H1 (cell line): Measurements from ENCODE around the gene TEX14. TPM values are rescaled to one million over a fixed set of nuclear protein-coding genes. Genes with fewer than 3 reads are reported as not detected.

Experiments
- CTCF ChIA-PET: fragments of 300-600 bp; sonication (Branson Sonifier 250); formaldehyde crosslinking; loops from one replicate; lab custom pipeline; 2021; ENCODE audit not compliant: partially characterized antibody; lab: Charles Lee
- POLR2A ChIA-PET: fragments of 300-600 bp; sonication (Branson Sonifier 250); formaldehyde crosslinking; loops from one replicate; lab custom pipeline; 2021; ENCODE audit warnings: inconsistent platforms; ENCODE audit not compliant: partially characterized antibody; lab: Charles Lee
- DNase-seq, 2 experiments: peaks; one replicate each; pipeline versions ENCODE4 v3.0.0 to v3.0.0-alpha.2; 2010 to 2022; ENCODE audit warnings: low spot score in 2 of 2, low read depth in 1 of 2, mixed read lengths in 1 of 2
- FAIRE-seq: peaks from 2 replicates; lab custom pipeline; 2011; peaks lifted over from hg19 to GRCh38; lab: Jason Lieb, UNC
- H2AFZ ChIP-seq: 2 replicates; pipeline ENCODE4 v1.8.1; 2012; ENCODE audit warnings: low read length, inconsistent platforms
- H2AK5ac ChIP-seq: 2 replicates; pipeline ENCODE4 v1.6.1; 2013; ENCODE audit warnings: low read depth, low read length
- H2BK120ac ChIP-seq: replicated peaks from 2 replicates; pipeline ENCODE3; 2013; ENCODE audit warnings: low read depth, low read length, inconsistent platforms
- H2BK12ac ChIP-seq: 2 replicates; pipeline ENCODE4 v1.6.1; 2013; ENCODE audit warnings: low read depth, low read length
- H2BK15ac ChIP-seq: 2 replicates; pipeline ENCODE4 v1.6.1; 2013; ENCODE audit warnings: low read length
- H2BK20ac ChIP-seq: 2 replicates; pipeline ENCODE4 v1.6.1; 2013; ENCODE audit warnings: low read length
- H2BK5ac ChIP-seq: 2 replicates; pipeline ENCODE4 v1.6.1; 2013; ENCODE audit warnings: low read depth, low read length
- H3K14ac ChIP-seq: 2 replicates; pipeline ENCODE4 v1.6.1; 2013; ENCODE audit warnings: inconsistent platforms; ENCODE audit not compliant: insufficient read length
- H3K18ac ChIP-seq: 2 replicates; pipeline ENCODE4 v1.6.1; 2013; ENCODE audit warnings: low read length; ENCODE audit errors: extremely low read depth
- H3K23ac ChIP-seq: 2 replicates; pipeline ENCODE4 v1.6.1; 2013; ENCODE audit warnings: inconsistent platforms; ENCODE audit not compliant: insufficient read length
- H3K23me2 ChIP-seq: 2 replicates; pipeline ENCODE4 v1.6.1; 2013; ENCODE audit warnings: low read depth, low read length
- H3K27ac ChIP-seq: 2 replicates; pipeline ENCODE4 v1.6.1; 2011; ENCODE audit warnings: low read depth, low read length, inconsistent platforms
- H3K27me3 ChIP-seq, 4 experiments: replicated peaks in 1 of 4; 1 replicate in 1 of 4; 2 replicates in 3 of 4; pipeline versions ENCODE4 v1.6.1 to v1.8.1; 2011 to 2013; ENCODE audit warnings: low read length in 3 of 4, mild to moderate bottlenecking in 3 of 4, inconsistent platforms in 2 of 4, mixed read lengths in 2 of 4, moderate library complexity in 1 of 4; ENCODE audit not compliant: control insufficient read depth in 3 of 4, insufficient read depth in 3 of 4; ENCODE audit errors: extremely low read depth in 1 of 4
- H3K36me3 ChIP-seq, 4 experiments: 2 replicates each; pipeline versions ENCODE4 v1.6.1 to v1.8.1; 2011 to 2013; ENCODE audit warnings: mild to moderate bottlenecking in 4 of 4, low read length in 3 of 4, moderate library complexity in 2 of 4, control low read depth in 1 of 4, inconsistent platforms in 1 of 4; ENCODE audit not compliant: insufficient read depth in 4 of 4, control insufficient read depth in 2 of 4
- H3K4ac ChIP-seq: replicated peaks from 2 replicates; pipeline ENCODE3; 2013; ENCODE audit warnings: low read length, low read depth, mixed read lengths, inconsistent platforms; ENCODE audit not compliant: insufficient read length
- H3K4me1 ChIP-seq, 4 experiments: replicated peaks in 1 of 4; 1 replicate in 1 of 4; 2 replicates in 3 of 4; pipeline versions ENCODE4 v1.6.1 to v1.8.1; 2011 to 2013; ENCODE audit warnings: low read length in 3 of 4, inconsistent platforms in 2 of 4, mixed read lengths in 1 of 4; ENCODE audit not compliant: insufficient read depth in 4 of 4, control insufficient read depth in 3 of 4
- H3K4me2 ChIP-seq, 2 experiments: 2 replicates each; pipeline versions ENCODE4 v1.6.1 to v1.8.1; 2011 to 2013; ENCODE audit warnings: low read depth in 2 of 2, low read length in 2 of 2, control low read depth in 1 of 2, inconsistent platforms in 1 of 2, mild to moderate bottlenecking in 1 of 2; ENCODE audit not compliant: insufficient read depth in 1 of 2
- H3K4me3 ChIP-seq, 4 experiments: fragments of 200-600, 300-600 bp in 1 of 4; sonication (generic), shearing (Covaris generic), sonication (Bioruptor Twin) in 1 of 4; 2 replicates each; pipeline versions ENCODE4 v1.5.1 to v1.8.1; 2011 to 2016; ENCODE audit warnings: low read length in 4 of 4, low read depth in 3 of 4, control low read depth in 2 of 4, inconsistent platforms in 2 of 4, mild to moderate bottlenecking in 2 of 4, mixed read lengths in 1 of 4, moderate library complexity in 1 of 4; ENCODE audit not compliant: insufficient read depth in 2 of 4; ENCODE audit errors: extremely low read depth in 1 of 4
- H3K56ac ChIP-seq: replicated peaks from 2 replicates; pipeline ENCODE3; 2013; ENCODE audit warnings: low read depth, mild to moderate bottlenecking, mixed read lengths, low read length, inconsistent platforms; ENCODE audit not compliant: insufficient read length
- H3K79me1 ChIP-seq: 2 replicates; pipeline ENCODE4 v1.6.1; 2013; ENCODE audit warnings: low read depth, low read length, control low read depth
- H3K79me2 ChIP-seq, 2 experiments: 2 replicates each; pipeline versions ENCODE4 v1.6.1 to v1.8.1; 2012 to 2013; ENCODE audit warnings: low read length in 2 of 2, mild to moderate bottlenecking in 2 of 2, inconsistent platforms in 1 of 2; ENCODE audit not compliant: insufficient read depth in 2 of 2, control insufficient read depth in 1 of 2
- H3K9ac ChIP-seq, 4 experiments: replicated peaks in 1 of 4; 1 replicate in 1 of 4; 2 replicates in 3 of 4; pipeline versions ENCODE4 v1.6.1 to v1.8.1; 2011 to 2013; ENCODE audit warnings: low read depth in 3 of 4, low read length in 3 of 4, control low read depth in 2 of 4, mild to moderate bottlenecking in 2 of 4, moderate library complexity in 2 of 4, inconsistent platforms in 1 of 4; ENCODE audit errors: extremely low read depth in 1 of 4
- H3K9me3 ChIP-seq, 2 experiments: 2 replicates each; pipeline versions ENCODE4 v1.6.1 to v1.8.1; 2012 to 2013; ENCODE audit warnings: mild to moderate bottlenecking in 2 of 2, moderate library complexity in 2 of 2, control low read depth in 1 of 2, inconsistent platforms in 1 of 2, low read depth in 1 of 2, low read length in 1 of 2, mixed read lengths in 1 of 2; ENCODE audit not compliant: insufficient read depth in 2 of 2
- H4K20me1 ChIP-seq, 2 experiments: replicated peaks in 1 of 2; 2 replicates each; pipeline versions ENCODE3 to v1.8.1; 2011 to 2013; ENCODE audit warnings: inconsistent platforms in 2 of 2, low read length in 2 of 2, mild to moderate bottlenecking in 1 of 2; ENCODE audit not compliant: insufficient read depth in 2 of 2, control insufficient read depth in 1 of 2
- H4K5ac ChIP-seq: 2 replicates; pipeline ENCODE4 v1.6.1; 2013; ENCODE audit warnings: low read length, low read depth, mixed read lengths, inconsistent platforms; ENCODE audit not compliant: insufficient read length
- H4K8ac ChIP-seq: 2 replicates; pipeline ENCODE4 v1.8.0; 2013; ENCODE audit warnings: mild to moderate bottlenecking, moderate library complexity, low read length, inconsistent platforms; ENCODE audit not compliant: insufficient read depth; ENCODE audit errors: extremely low read depth
- H4K91ac ChIP-seq: replicated peaks from 2 replicates; pipeline ENCODE3; 2013; ENCODE audit warnings: low read length, mixed read lengths, inconsistent platforms; ENCODE audit not compliant: insufficient read length
- GABPA ChIP-seq: IDR thresholded peaks from 2 replicates; pipeline ENCODE4 v1.6.1; 2011; ENCODE audit warnings: mild to moderate bottlenecking, low read length, moderate library complexity, borderline replicate concordance; ENCODE audit not compliant: insufficient read depth
- MAFK ChIP-seq: IDR thresholded peaks from 2 replicates; pipeline ENCODE4 v1.6.1; 2012; ENCODE audit warnings: low read depth, mild to moderate bottlenecking, improper control_type of control experiment, low read length
- POLR2A ChIP-seq, 2 experiments: IDR thresholded peaks; 1 replicate in 1 of 2; 2 replicates in 1 of 2; pipeline ENCODE4 v1.6.1; 2011; ENCODE audit warnings: low read depth in 2 of 2, low read length in 2 of 2, mild to moderate bottlenecking in 2 of 2; ENCODE audit errors: control extremely low read depth in 1 of 2
- RAD21 ChIP-seq, 2 experiments: IDR thresholded peaks in 1 of 2; conservative IDR thresholded peaks in 1 of 2; 2 replicates each; pipeline ENCODE4 v1.6.1; 2011; ENCODE audit warnings: low read depth in 2 of 2, low read length in 2 of 2, improper control_type of control experiment in 1 of 2, inconsistent platforms in 1 of 2, mild to moderate bottlenecking in 1 of 2, moderate library complexity in 1 of 2
- WGBS, 2 experiments: shearing (Covaris generic) in 1 of 2; methylation state at CpG; one replicate each; pipeline versions ENCODE4 v1.1.6 to v1.1.7; 2013 to 2015; ENCODE audit warnings: low lambda C conversion rate in 2 of 2, mixed read lengths in 2 of 2, inconsistent platforms in 1 of 2, low coverage in 1 of 2, missing lambda C conversion rate in 1 of 2; ENCODE audit not compliant: insufficient replicate concordance in 2 of 2, insufficient coverage in 1 of 2, insufficient read length in 1 of 2; ENCODE audit errors: extremely low coverage in 1 of 2, missing lambda C conversion rate in 1 of 2; 5-methylcytosine and 5-hydroxymethylcytosine counted together
- polyA plus RNA-seq, 7 experiments: library from polyadenylated mRNA; depleted of rRNA in 3 of 7; stranded (reverse) in 5 of 7; unstranded in 2 of 7; fragments of >200 nt in 5 of 7; fragments of 200-250 nt in 2 of 7; gene quantifications; 1 replicate in 5 of 7; 2 replicates in 1 of 7; 4 replicates in 1 of 7; pipeline versions ENCODE4 v1.2.1 to v1.2.3, GENCODE V29; 2011 to 2013; ENCODE audit warnings: missing spikeins in 2 of 7, mixed read lengths in 2 of 7
- total RNA-seq: library from RNA; stranded (reverse); fragmentation: NEBNext Ultra II Directional; extraction: Animal tissue kit (Norgen Biotek cat#: 25700); gene quantifications from 2 replicates; pipeline ENCODE4 v1.2.1, GENCODE V29; 2021
- TF ChIP-seq, protein P1 (sequence below): IDR thresholded peaks from 2 replicates; pipeline ENCODE4 v1.6.1; 2011; ENCODE audit warnings: low read length, improper control_type of control experiment

The TEX14 gene
- total and polyA plus RNA-seq, 2 of the 8 experiments (the other 6 are each of a cell fraction or from before 2014, with no cell fraction given) = 0.83 to 2.5 TPM

DNA sequence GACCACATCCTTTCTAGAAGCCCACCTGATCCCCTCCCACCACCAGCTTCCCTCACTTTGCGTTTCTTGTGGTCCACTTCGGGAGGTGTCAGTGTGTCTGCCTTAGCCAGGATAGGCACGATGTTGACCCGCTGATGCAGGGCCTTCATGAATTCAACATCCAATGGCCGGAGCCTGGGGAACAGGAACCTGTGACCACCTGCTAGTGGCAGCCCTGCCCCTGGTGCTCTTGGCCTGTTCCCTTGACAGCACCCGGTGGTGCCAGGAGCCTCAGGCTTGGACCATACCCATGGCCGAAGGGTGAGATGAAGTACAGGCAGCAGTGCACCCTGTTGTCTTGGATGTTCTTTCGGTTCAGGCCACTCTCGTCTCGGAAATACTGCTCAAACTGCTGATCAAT, 170.2 kb downstream of the TEX14 start:
- TF ChIP-seq, protein P1, sequence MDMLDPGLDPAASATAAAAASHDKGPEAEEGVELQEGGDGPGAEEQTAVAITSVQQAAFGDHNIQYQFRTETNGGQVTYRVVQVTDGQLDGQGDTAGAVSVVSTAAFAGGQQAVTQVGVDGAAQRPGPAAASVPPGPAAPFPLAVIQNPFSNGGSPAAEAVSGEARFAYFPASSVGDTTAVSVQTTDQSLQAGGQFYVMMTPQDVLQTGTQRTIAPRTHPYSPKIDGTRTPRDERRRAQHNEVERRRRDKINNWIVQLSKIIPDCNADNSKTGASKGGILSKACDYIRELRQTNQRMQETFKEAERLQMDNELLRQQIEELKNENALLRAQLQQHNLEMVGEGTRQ = no peak
- TF ChIP-seq GABPA (no peak), RAD21 (IDR thresholded peaks at IDR 0.05 in 1 of 2, conservative IDR thresholded peaks at IDR 0.05 in 1 of 2; ENCODE audit: low read depth in 2 of 2, low read length in 2 of 2) (no peak), MAFK (no peak), POLR2A (IDR thresholded peaks at IDR 0.05; ENCODE audit: control extremely low read depth in 1 of 2, low read depth in 2 of 2, low read length in 2 of 2) (no peak)
- TF ChIP-seq, all 59 proteins: peak for 0
- Histone ChIP-seq H3K4ac (no peak overlapping the region), H4K5ac (no peak overlapping the region), H3K27ac (no peak overlapping the region), H3K18ac (no peak overlapping the region), H3K4me3 (no peak overlapping the region), H2BK120ac (no peak overlapping the region), H2BK20ac (no peak overlapping the region), H3K14ac (no peak overlapping the region), H3K36me3 (no peaks in the 10 kb centered on the region), H3K56ac (no peak overlapping the region), H3K79me1 (peaks cover 4% of the 10 kb centered on the region; the same call in 1 of the 2 replicates), H3K4me1 (peaks cover 0 to 9% (median 3%) of the 10 kb centered on the region in 4 experiments; a peak in 6 of 7 replicates), H3K23me2 (peaks cover 8% of the 10 kb centered on the region), H2BK15ac (no peak overlapping the region), H2BK5ac (no peak overlapping the region), H3K23ac (no peak overlapping the region), H4K8ac (no peak overlapping the region; the same call in 1 of the 2 replicates), H3K9ac (no peak overlapping the region), H4K91ac (no peak overlapping the region), H3K27me3 (no peaks in the 10 kb centered on the region), H4K20me1 (no peaks in the 10 kb centered on the region), H3K4me2 (no peak overlapping the region), H2AFZ (no peak overlapping the region), H3K79me2 (peaks cover 0 to 2% of the 10 kb centered on the region in 2 experiments; a peak in 2 of 4 replicates), H2BK12ac (no peak overlapping the region), H3K9me3 (no peaks in the 10 kb centered on the region), H2AK5ac (no peak overlapping the region)
- no peak for FAIRE-seq
- no peak for DNase-seq
- ChIA-PET CTCF (interaction anchor here (0.8 to 7.5 kb wide), 11 partner anchors 13 to 484 kb away, joined by 3 to 163 read pairs (median 3); a partner anchor contains a TSS), POLR2A (interaction anchor here (1.9 to 4.6 kb wide), 2 partner anchors 10 to 110 kb away, joined by 13 to 32 read pairs; no protein-coding TSS in a partner anchor)
- 90% methylated on average over 10 of the region's 10 CpGs; no CpG with 5 or more reads in 1 of the 2 experiments for whole genome bisulfite sequencing, 2 experiments
